Stomach (tissue), 4 donors: ENCODE results near the gene MIA.

ENCODE experiments used
- CTCF ChIP-seq, 7 experiments: fragments of 450-650 bp in 4 of 7; fragments of 200-600 bp in 3 of 7; sonication (generic) in 3 of 7; IDR thresholded peaks; one replicate each; pipeline ENCODE4 v1.5.1; 2016 to 2019; ENCODE audit warnings: antibody characterized with exemption in 7 of 7, control low read depth in 2 of 7, mild to moderate bottlenecking in 1 of 7
- POLR2A ChIP-seq, 4 donors: fragments of 450-650 bp; IDR thresholded peaks; one replicate each; pipeline ENCODE4 v1.6.1; 2016; ENCODE audit warnings: antibody characterized with exemption in 4 of 4, control low read depth in 2 of 4, mild to moderate bottlenecking in 1 of 4, moderate library complexity in 1 of 4
- POLR2AphosphoS5 ChIP-seq, 3 donors: sonication (generic); formaldehyde crosslinking; IDR thresholded peaks; one replicate each; pipeline ENCODE4 v1.6.1; 2016; ENCODE audit warnings: antibody characterized with exemption in 3 of 3

GRCh38 chr19:40750058-40750873 lies 25.1 kb upstream of the MIA start, which contains the start of gene ACTMAP:
- no peak for TF ChIP-seq CTCF (IDR thresholded peaks at IDR 0.05)
- peak in 1 of 4 donors; percentile 68 for TF ChIP-seq POLR2A (IDR thresholded peaks at IDR 0.05)
- peak; percentile 84 to 95 (median 85) for TF ChIP-seq POLR2AphosphoS5 (IDR thresholded peaks at IDR 0.05)
